Naive B cell (primary cell): Measurements from ENCODE around the gene NMBR. TPM values are rescaled to one million over a fixed set of nuclear protein-coding genes. Genes with fewer than 3 reads are reported as not detected.
"Not testable (repeated sequence)": the region's sequence is repeated elsewhere in the genome, so short reads cannot be mapped to it uniquely, and the experiment has no call there.

ENCODE experiments used
- ATAC-seq, 2 donors: fragments of 150-1000 bp; cut with Tn5 transposase; 2 replicates each; pipeline ENCODE4 v1.10.0; 2021; ENCODE audit warnings: low read depth in 2 of 2, mild to moderate bottlenecking in 2 of 2, moderate library complexity in 2 of 2
- DNase-seq: peaks from one replicate; pipeline ENCODE4 v3.0.0; 2022
- H3K27ac Mint-ChIP-seq, 6 donors: one replicate each; pipeline ENCODE4 v1.8.0; 2020 to 2022; ENCODE audit warnings: mild to moderate bottlenecking in 6 of 6, mixed read lengths in 6 of 6, moderate library complexity in 5 of 6, inconsistent platforms in 2 of 6
- H3K27me3 Mint-ChIP-seq, 3 donors: one replicate each; pipeline ENCODE4 v1.8.0; 2021 to 2022; ENCODE audit warnings: mixed read lengths in 3 of 3, mild to moderate bottlenecking in 1 of 3
- H3K36me3 Mint-ChIP-seq, 2 donors: one replicate each; pipeline ENCODE4 v1.8.0; 2020 to 2022; ENCODE audit warnings: mixed read lengths in 2 of 2, inconsistent platforms in 1 of 2, mild to moderate bottlenecking in 1 of 2
- H3K4me1 Mint-ChIP-seq, 3 donors: one replicate each; pipeline ENCODE4 v1.8.0; 2020 to 2022; ENCODE audit warnings: mixed read lengths in 3 of 3, inconsistent platforms in 1 of 3, mild to moderate bottlenecking in 1 of 3, moderate library complexity in 1 of 3
- H3K4me3 Mint-ChIP-seq, 8 donors: one replicate each; pipeline ENCODE4 v1.8.0; 2020 to 2022; ENCODE audit warnings: mild to moderate bottlenecking in 8 of 8, mixed read lengths in 8 of 8, moderate library complexity in 8 of 8, inconsistent platforms in 2 of 8
- H3K9me3 Mint-ChIP-seq, 7 donors: one replicate each; pipeline ENCODE4 v1.8.0; 2020 to 2022; ENCODE audit warnings: mixed read lengths in 7 of 7, mild to moderate bottlenecking in 5 of 7, inconsistent platforms in 2 of 7, moderate library complexity in 1 of 7
- polyA plus RNA-seq, 6 donors: library from polyadenylated mRNA; unstranded; fragments of 300-500 nt; fragmentation: Illumina TruSeq; gene quantifications; one replicate each; pipeline ENCODE4 v1.2.3, GENCODE V29; 2021; ENCODE audit warnings: low read depth in 6 of 6

Gene NMBR
- not detected for polyA plus RNA-seq

DNA sequence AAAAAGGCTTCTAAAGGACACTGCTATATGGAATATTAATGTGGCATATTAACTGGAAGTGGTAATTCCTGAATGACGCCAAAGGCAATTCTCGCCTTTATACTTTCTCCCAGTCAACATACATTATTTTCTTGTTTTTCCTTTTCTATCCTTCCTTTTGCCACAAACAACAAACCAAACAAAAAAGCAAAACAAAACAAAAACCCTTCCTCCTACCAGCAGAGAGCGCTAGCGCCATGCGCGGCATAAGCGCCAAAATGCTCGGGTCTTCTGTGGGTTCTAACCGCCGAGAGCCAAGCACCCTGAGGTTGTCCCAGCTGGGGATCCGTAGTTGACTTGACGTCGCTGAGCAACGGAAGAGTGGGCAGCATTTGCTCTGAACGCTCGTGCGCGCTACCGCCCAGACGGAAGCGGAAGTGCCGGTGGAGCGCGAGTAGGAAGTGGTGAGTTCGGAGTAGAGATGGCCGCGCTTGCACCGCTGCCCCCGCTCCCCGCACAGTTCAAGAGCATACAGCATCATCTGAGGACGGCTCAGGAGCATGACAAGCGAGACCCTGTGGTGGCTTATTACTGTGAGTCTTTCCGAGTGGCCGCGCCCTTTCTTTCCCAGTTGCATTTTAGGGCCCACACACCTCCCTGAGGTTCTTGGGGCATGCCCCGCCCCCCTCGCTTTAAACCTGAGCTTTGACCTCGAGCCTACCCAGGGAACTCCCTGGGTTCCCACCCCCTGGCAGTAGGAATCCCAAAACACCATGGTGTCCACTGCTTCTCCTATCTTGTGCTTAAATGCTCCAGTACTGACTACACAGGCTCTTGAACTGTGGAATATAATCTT, at the start of gene NMBR, which contains the start of gene VTA1:
TSS of gene NMBR (minus strand) at position 295 of the 835 bp plus-strand sequence. CDS start 58,464 bp downstream, outside the sequence.
TSS of gene VTA1 (plus strand) at position 436 of the 835 bp plus-strand sequence. CDS start at position 461, 25 bp downstream.
- no peaks in the 10 kb centered on the region for H3K9me3 Mint-ChIP-seq
- H3K4me1 Mint-ChIP-seq: peaks cover 43 to 59% (median 48%) of the 10 kb centered on the region in 3 donors
- DNase-seq: peak; percentile 97

DNA sequence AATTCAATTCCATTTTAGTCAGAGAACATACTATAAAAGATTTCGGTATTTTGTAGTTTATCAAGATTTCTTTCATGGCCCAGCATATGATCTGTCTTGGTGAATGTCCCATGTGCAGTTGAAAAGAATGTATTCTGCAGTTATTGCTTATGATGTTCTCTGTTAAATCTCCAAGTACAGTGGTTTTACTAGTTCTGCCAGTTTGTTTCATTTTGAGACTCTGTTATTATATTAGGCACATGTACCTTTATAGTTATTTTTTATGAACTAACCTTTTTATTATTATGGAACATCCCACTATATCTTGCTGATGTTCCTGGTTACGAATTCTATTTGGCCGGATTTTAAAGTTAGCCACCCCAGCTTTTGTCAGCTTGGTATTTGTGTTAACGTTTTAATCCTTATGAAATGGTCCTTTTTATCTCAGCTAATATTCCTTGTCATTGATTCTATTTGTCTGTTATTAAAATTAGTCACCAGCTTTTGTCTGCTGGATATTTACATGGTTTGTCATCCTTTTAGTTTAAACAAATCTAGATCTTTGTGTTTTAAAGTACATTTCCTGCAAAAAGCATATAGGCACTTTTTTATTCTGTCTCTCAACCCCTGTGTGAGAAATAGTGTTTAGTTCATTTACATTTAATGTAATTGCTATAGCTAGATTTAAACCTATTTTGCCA, 49.1 kb upstream of the NMBR start:
- H3K36me3 Mint-ChIP-seq: peaks cover 10 to 12% of the 10 kb centered on the region in 2 donors
- H3K27me3 Mint-ChIP-seq: no peaks in the 10 kb centered on the region
- peaks cover 12 to 29% (median 14%) of the 10 kb centered on the region in 3 donors for H3K4me1 Mint-ChIP-seq
- no peaks in the 10 kb centered on the region for H3K9me3 Mint-ChIP-seq
- ATAC-seq (no peak), DNase-seq (no peak)
- no peak overlapping the region for H3K4me3 Mint-ChIP-seq
- H3K27ac Mint-ChIP-seq: peak overlapping the region in 1 of 6 donors; percentile 88

More for the DNA sequence above, at the start of gene NMBR, which contains the start of gene VTA1:
- Mint-ChIP-seq H3K27me3 (peaks cover 0 to 3% (median 0%) of the 10 kb centered on the region in 3 donors), H3K36me3 (peaks cover 10 to 23% of the 10 kb centered on the region in 2 donors), H3K27ac (peak within 1 kb of the TSS; percentile 89 to 96 (median 96)), H3K4me3 (peak within 1 kb of the TSS; percentile 91 to 98 (median 96))
- ATAC-seq: peak; percentile 96 to 97

DNA sequence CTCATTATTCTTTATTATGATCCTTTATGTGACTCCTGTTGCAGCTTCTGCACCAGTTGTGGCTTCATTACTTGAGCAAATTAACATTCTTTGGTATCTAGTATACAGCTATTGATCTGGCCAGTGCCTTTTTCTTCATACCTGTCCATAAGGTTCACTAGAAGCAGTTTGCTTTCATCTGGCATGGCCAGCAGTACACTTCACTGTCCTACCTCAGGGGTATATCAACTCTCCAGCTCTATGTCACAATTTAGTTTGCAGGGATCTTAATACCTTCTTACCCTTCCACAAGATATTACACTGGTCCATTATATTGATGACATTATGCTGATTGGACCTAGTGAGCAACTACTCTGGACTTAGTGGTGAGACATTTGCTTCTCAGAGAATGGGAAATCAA, 46.7 kb upstream of the NMBR start:
- H3K9me3 Mint-ChIP-seq: no peaks in the 10 kb centered on the region
- peaks cover 11 to 29% (median 12%) of the 10 kb centered on the region in 3 donors for H3K4me1 Mint-ChIP-seq
- H3K27me3 Mint-ChIP-seq: no peaks in the 10 kb centered on the region
- peak overlapping the region in 1 of 6 donors; percentile 13 for H3K27ac Mint-ChIP-seq
- DNase-seq: no peak
- H3K36me3 Mint-ChIP-seq: peaks cover 3 to 16% of the 10 kb centered on the region in 2 donors
- H3K4me3 Mint-ChIP-seq: no peak overlapping the region
- no peak for ATAC-seq

DNA sequence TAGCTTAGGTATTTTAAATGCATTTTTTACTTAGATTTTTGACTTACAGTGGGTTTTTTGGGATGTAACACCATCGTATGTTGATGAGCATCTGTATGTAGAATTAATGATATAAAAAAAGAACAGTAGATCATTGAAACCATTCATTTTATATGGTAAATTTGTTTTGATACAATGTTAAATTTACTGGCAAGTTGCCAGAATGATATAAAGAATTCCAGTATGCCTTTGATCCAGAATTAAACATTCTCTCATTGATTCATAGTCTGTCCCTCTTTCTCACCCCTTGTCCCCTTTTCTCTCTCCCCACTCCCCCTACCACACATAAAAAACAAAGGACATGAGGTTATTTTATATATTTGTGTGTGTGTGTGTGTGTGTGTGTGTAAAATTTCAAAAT, 45.4 kb upstream of the NMBR start:
- no peak for ATAC-seq
- Mint-ChIP-seq H3K36me3 (peaks cover 0 to 16% of the 10 kb centered on the region in 2 donors), H3K27ac (peak overlapping the region in 2 of 6 donors; percentile 24 to 34), H3K27me3 (no peaks in the 10 kb centered on the region), H3K4me3 (no peak overlapping the region), H3K4me1 (peaks cover 10 to 29% (median 12%) of the 10 kb centered on the region in 3 donors), H3K9me3 (no peaks in the 10 kb centered on the region)
- no peak for DNase-seq

DNA sequence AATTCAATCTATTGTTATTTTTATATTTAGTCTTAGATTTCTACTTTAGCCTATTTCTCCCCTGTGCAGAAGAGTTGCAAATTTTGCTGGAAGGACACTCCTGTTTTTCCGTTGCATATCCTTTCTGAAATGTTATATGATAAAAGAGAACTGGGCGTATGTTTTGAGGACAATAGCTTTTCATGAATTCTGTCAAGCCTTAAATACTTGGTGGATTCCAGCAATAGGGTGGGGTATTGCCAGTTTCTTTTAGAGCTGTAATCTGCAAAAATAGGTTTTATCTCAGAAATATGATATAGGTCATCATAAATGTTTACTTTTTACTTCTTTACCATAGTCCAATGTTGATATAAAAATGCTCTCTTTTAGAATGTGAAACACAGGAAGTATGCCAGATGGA, 42.1 kb upstream of the NMBR start:
- Mint-ChIP-seq H3K9me3 (no peaks in the 10 kb centered on the region), H3K36me3 (peaks cover 0 to 11% of the 10 kb centered on the region in 2 donors), H3K4me1 (peaks cover 0 to 21% (median 5%) of the 10 kb centered on the region in 3 donors), H3K4me3 (no peak overlapping the region), H3K27me3 (no peaks in the 10 kb centered on the region), H3K27ac (no peak overlapping the region)
- ATAC-seq: no peak
- no peak for DNase-seq

DNA sequence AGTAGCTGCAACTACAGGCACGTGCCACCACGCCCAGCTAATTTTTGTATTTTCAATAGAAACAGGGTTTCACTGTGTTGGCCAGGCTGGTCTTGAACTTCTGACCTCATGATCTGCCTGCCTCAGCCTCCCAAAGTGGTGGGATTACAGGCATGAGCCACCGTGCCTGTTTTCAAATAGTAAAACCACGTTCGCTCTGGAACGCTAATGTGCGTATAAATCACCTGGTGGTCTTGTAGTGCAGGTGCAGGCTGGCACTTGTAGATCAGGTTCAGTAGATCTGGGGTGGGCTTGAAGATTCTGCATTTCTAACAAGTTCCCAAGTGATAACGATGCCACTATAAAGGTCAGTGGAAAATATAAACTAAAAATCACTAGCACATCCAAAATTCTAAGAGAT, 41.4 kb upstream of the NMBR start:
- not testable (repeated sequence) for H3K9me3 Mint-ChIP-seq, H3K4me3 Mint-ChIP-seq, H3K27me3 Mint-ChIP-seq, ATAC-seq, DNase-seq
- Mint-ChIP-seq H3K27ac (peak overlapping the region in 1 of 6 donors; percentile 21), H3K4me1 (peaks cover 0 to 15% (median 5%) of the 10 kb centered on the region in 3 donors), H3K36me3 (peaks cover 0 to 12% of the 10 kb centered on the region in 2 donors)

DNA sequence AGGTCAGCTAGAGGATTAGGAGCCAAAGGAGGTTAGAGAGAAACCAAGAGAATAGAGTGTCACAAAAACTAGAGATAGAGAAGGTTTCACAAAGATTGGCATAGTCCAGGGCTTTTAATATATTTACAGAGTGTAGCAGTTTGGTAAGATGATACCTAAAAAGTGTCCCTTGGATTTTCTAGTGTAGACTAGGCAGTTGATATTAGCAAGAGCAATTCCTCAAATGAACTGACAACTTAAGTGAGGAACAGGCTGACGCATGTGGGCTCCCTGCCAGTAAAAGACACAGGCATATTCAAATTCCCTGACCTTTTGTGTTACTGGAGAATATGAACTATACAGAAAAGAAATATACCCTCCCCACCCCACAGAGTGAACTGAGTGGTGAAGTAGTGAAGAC, 40.3 kb upstream of the NMBR start:
- Mint-ChIP-seq H3K9me3 (no peaks in the 10 kb centered on the region), H3K36me3 (peaks cover 9 to 19% of the 10 kb centered on the region in 2 donors), H3K4me1 (peaks cover 7 to 23% (median 10%) of the 10 kb centered on the region in 3 donors), H3K27me3 (no peaks in the 10 kb centered on the region), H3K27ac (peak overlapping the region in 1 of 6 donors; percentile 22), H3K4me3 (no peak overlapping the region)
- DNase-seq (no peak), ATAC-seq (no peak)

DNA sequence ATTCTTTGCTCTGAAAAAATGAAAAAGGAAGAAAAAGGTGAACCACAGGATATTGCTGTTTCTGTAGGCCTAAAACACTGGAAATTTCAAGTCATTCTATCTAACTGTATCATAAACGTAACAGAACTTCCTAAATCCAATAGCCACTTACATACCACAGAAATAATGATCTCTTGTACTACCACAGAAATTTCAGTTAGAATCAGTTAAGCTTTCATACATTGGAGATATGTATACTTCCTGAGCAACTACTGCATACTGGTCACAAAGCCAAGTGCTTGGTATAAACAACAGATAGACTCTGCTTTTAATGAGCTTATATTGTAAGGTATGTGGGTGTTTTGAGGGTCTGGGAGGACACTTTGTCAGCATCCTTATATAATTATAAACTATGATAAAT, 38.7 kb upstream of the NMBR start:
- Mint-ChIP-seq H3K9me3 (peaks cover 0 to under 1% (median 0%) of the 10 kb centered on the region in 7 donors), H3K27ac (peak overlapping the region in 1 of 6 donors; percentile 25), H3K4me3 (no peak overlapping the region), H3K36me3 (peaks cover 18 to 21% of the 10 kb centered on the region in 2 donors), H3K27me3 (no peaks in the 10 kb centered on the region), H3K4me1 (peaks cover 7 to 28% (median 10%) of the 10 kb centered on the region in 3 donors)
- ATAC-seq (no peak), DNase-seq (no peak)

DNA sequence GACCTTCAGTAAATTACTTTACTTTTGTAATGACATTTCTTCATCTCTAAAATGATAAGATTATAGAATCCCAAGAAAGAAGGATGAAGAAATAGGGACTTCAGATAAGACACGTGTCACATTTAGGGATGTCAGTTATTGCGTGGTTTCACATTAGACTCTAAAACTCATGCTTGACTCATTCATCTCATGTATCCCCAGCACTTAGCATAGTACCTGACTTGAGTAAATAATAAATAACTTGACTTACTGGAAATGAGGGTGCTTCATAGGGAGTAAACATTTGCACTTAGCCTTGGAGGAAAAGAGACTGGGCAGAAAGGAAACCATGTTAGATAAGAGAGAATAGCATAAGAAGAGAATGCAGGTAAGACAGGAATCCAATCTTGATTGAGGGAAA, 37.4 kb upstream of the NMBR start:
- Mint-ChIP-seq H3K36me3 (peaks cover 17 to 27% of the 10 kb centered on the region in 2 donors), H3K4me1 (peaks cover 7 to 28% (median 10%) of the 10 kb centered on the region in 3 donors), H3K27me3 (no peaks in the 10 kb centered on the region), H3K27ac (no peak overlapping the region), H3K4me3 (no peak overlapping the region), H3K9me3 (peaks cover 0 to 2% (median 0%) of the 10 kb centered on the region in 7 donors)
- ATAC-seq: no peak
- no peak for DNase-seq

DNA sequence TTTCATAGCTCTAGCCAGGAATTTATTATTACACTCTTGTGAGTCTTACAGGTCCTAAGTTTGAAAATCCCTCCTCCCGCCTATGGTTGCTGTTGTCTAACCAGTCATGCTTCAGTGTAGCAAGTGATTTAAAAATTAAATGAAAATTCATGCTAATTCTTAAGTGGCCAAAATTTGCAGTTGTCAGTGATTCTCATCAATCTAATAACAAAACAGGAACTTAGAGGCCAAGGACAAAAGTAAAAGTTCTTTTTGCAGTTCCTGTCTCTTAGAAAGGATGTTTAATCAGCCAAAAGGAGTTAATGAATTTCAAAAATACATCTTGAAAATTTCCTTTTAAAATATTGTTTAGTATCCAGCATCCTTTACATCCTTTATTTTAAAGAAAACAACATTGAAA, 36.4 kb upstream of the NMBR start:
- ATAC-seq (no peak), DNase-seq (no peak)
- H3K4me1 Mint-ChIP-seq: peaks cover 7 to 28% (median 10%) of the 10 kb centered on the region in 3 donors
- H3K27me3 Mint-ChIP-seq: no peaks in the 10 kb centered on the region
- no peak overlapping the region for H3K27ac Mint-ChIP-seq
- H3K4me3 Mint-ChIP-seq: no peak overlapping the region
- H3K9me3 Mint-ChIP-seq: peaks cover 0 to 2% (median 0%) of the 10 kb centered on the region in 7 donors
- peaks cover 21 to 32% of the 10 kb centered on the region in 2 donors for H3K36me3 Mint-ChIP-seq

DNA sequence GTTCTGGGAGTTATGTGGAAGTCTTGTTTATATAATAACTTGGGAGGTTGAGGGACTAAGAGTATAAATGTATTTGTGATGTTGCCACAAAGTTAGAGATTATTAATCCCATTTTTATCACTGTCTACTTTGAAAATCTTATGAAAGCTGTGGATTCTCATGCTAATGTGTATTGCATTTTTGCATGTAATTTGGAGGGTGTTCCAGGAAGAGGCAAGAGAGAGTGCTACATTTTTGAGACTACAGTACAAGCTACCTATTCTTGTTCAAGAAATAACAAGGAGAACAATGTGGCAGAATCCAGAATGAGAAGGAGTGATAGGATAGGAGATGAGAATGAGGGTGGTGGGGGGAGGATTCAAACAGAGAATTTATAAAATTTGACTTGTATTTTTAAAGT, 35.1 kb upstream of the NMBR start:
- peaks cover 7 to 28% (median 10%) of the 10 kb centered on the region in 3 donors for H3K4me1 Mint-ChIP-seq
- ATAC-seq: no peak

DNA sequence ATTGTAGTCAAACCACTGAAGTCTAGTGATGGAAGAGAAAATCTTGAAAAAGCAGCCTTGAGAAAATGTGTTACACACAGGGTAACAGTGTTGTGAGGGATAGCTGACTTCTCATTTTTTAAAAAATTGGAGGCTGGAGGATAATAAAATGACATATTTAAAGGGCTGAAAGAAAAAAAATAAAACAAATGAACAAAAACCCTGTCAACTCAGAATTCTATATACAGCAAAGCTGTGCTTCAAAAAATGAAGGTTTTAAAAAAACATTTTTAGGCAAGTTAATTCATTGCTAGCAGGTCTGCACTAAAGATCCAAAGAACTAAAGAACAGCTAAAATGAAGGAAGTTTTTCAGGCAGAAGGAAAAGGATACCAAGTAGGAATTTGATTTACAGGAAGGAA, 31.2 kb upstream of the NMBR start:
- ATAC-seq (no peak), DNase-seq (no peak)
- H3K36me3 Mint-ChIP-seq: peaks cover 64 to 78% of the 10 kb centered on the region in 2 donors
- no peak overlapping the region for H3K4me3 Mint-ChIP-seq
- H3K9me3 Mint-ChIP-seq: peaks cover 3 to 20% (median 16%) of the 10 kb centered on the region in 7 donors
- H3K27me3 Mint-ChIP-seq: no peaks in the 10 kb centered on the region
- peaks cover 7 to 18% (median 14%) of the 10 kb centered on the region in 3 donors for H3K4me1 Mint-ChIP-seq
- no peak overlapping the region for H3K27ac Mint-ChIP-seq

More for the DNA sequence above, 35.1 kb upstream of the NMBR start:
- Mint-ChIP-seq H3K36me3 (peaks cover 34 to 46% of the 10 kb centered on the region in 2 donors), H3K27me3 (no peaks in the 10 kb centered on the region), H3K27ac (peak overlapping the region in 2 of 6 donors; percentile 2 to 47), H3K9me3 (peaks cover 3 to 14% (median 13%) of the 10 kb centered on the region in 7 donors), H3K4me3 (no peak overlapping the region)
- no peak for DNase-seq

DNA sequence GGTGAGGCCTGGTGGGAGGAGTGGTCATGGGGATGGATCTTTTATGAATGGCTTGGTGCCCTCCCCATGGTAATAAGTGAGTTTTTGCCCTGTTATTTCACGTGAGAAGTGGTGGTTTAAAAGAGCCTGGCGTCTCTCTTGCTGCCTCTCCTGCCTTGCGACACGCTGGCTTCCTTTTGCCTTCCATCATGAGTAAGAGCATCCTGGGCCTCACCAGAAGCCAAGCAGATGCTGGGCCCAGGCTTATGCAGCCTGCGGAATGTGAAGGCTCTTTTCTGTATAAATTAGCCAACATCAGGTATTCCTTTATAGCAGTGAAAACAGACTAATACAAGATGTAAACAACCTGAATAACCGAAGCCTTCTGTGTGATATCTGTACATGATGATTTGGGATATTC, 27.8 kb upstream of the NMBR start:
- H3K9me3 Mint-ChIP-seq: peaks cover 3 to 20% (median 16%) of the 10 kb centered on the region in 7 donors
- H3K4me3 Mint-ChIP-seq: no peak overlapping the region
- H3K27me3 Mint-ChIP-seq: no peaks in the 10 kb centered on the region
- ATAC-seq: no peak
- H3K36me3 Mint-ChIP-seq: peaks cover 64 to 69% of the 10 kb centered on the region in 2 donors
- peak overlapping the region in 3 of 6 donors; percentile 1 to 69 (median 2) for H3K27ac Mint-ChIP-seq
- peaks cover 0 to 11% (median 9%) of the 10 kb centered on the region in 3 donors for H3K4me1 Mint-ChIP-seq
- DNase-seq: no peak
